Subcutaneous abdominal adipose tissue (tissue), 5 donors: ENCODE data around the gene WDR62.

Source experiments
- H3K27ac ChIP-seq: one replicate; pipeline ENCODE4 v1.7.0; 2013; ENCODE audit warnings: low read depth, mild to moderate bottlenecking, inconsistent platforms, low read length, moderate library complexity
- H3K27me3 ChIP-seq, 5 donors: one replicate each; pipeline ENCODE4 v1.7.0; 2013; ENCODE audit warnings: low read length in 5 of 5, inconsistent platforms in 1 of 5; ENCODE audit not compliant: control insufficient read depth in 5 of 5, insufficient read depth in 4 of 5
- H3K36me3 ChIP-seq, 5 donors: one replicate each; pipeline ENCODE4 v1.7.0; 2013; ENCODE audit warnings: low read length in 5 of 5; ENCODE audit not compliant: control insufficient read depth in 5 of 5, insufficient read depth in 5 of 5
- H3K4me1 ChIP-seq, 5 donors: one replicate each; pipeline ENCODE4 v1.7.0; 2013; ENCODE audit warnings: low read length in 5 of 5, mild to moderate bottlenecking in 3 of 5, moderate library complexity in 1 of 5; ENCODE audit not compliant: control insufficient read depth in 5 of 5, insufficient read depth in 5 of 5
- H3K4me3 ChIP-seq, 5 donors: one replicate each; pipeline ENCODE4 v1.7.0; 2013; ENCODE audit warnings: low read length in 5 of 5, low read depth in 1 of 5
- H3K9ac ChIP-seq, 5 donors: one replicate each; pipeline ENCODE4 v1.7.0; 2013; ENCODE audit warnings: low read length in 5 of 5, mild to moderate bottlenecking in 4 of 5, moderate library complexity in 3 of 5
- H3K9me3 ChIP-seq, 5 donors: one replicate each; pipeline ENCODE4 v1.7.0; 2013; ENCODE audit warnings: low read length in 5 of 5; ENCODE audit not compliant: control insufficient read depth in 5 of 5
- donor health status: healthy.
- donor health status: healthy.
- donor health status: healthy.
- donor health status: healthy.
- donor health status: healthy.

Gene WDR62

GRCh38 chr19:36108684-36109083, 54.0 kb downstream of the WDR62 start:
- Histone ChIP-seq H3K27ac (no peak overlapping the region), H3K9ac (no peak overlapping the region), H3K27me3 (no peaks in the 10 kb centered on the region), H3K9me3 (no peaks in the 10 kb centered on the region), H3K4me1 (peaks cover 0 to 4% (median 4%) of the 10 kb centered on the region in 5 donors), H3K4me3 (no peak overlapping the region), H3K36me3 (peaks cover 0 to 46% (median 23%) of the 10 kb centered on the region in 5 donors)

- Histone ChIP-seq H3K4me3 (no peak within 1 kb of the TSS), H3K9ac (peak within 1 kb of the TSS in 1 of 5 donors; percentile 30), H3K9me3 (no peaks in the 10 kb centered on the region), H3K27me3 (no peaks in the 10 kb centered on the region), H3K36me3 (peaks cover 0 to 41% (median 19%) of the 10 kb centered on the region in 5 donors), H3K27ac (no peak within 1 kb of the TSS), H3K4me1 (peaks cover 1 to 17% (median 15%) of the 10 kb centered on the region in 5 donors)
Measured at GRCh38 chr19:36110487-36111199, 55.9 kb downstream of the WDR62 start, which contains the start of gene OVOL3. Gene OVOL3, plus strand, starts transcription at chr19:36111143. Its CDS starts 60 bp downstream, at chr19:36111203.

GRCh38 chr19:36111200-36111539, 56.5 kb downstream of the WDR62 start:
- Histone ChIP-seq H3K4me3 (no peak overlapping the region), H3K9ac (peak overlapping the region in 1 of 5 donors; percentile 30), H3K9me3 (no peaks in the 10 kb centered on the region), H3K27ac (no peak overlapping the region), H3K36me3 (peaks cover 0 to 41% (median 19%) of the 10 kb centered on the region in 5 donors), H3K27me3 (no peaks in the 10 kb centered on the region), H3K4me1 (peaks cover 5 to 23% (median 20%) of the 10 kb centered on the region in 5 donors)

GRCh38 chr19:36112678-36113077, 58.0 kb downstream of the WDR62 start:
- Histone ChIP-seq H3K9me3 (no peaks in the 10 kb centered on the region), H3K27ac (no peak overlapping the region), H3K27me3 (no peaks in the 10 kb centered on the region), H3K4me1 (peaks cover 8 to 30% (median 23%) of the 10 kb centered on the region in 5 donors), H3K36me3 (peaks cover 0 to 34% (median 21%) of the 10 kb centered on the region in 5 donors), H3K9ac (no peak overlapping the region), H3K4me3 (no peak overlapping the region)

- Histone ChIP-seq H3K27me3 (no peaks in the 10 kb centered on the region), H3K9ac (peak overlapping the region in 1 of 5 donors; percentile 85), H3K27ac (no peak overlapping the region), H3K4me1 (peaks cover 8 to 30% (median 23%) of the 10 kb centered on the region in 5 donors), H3K9me3 (no peaks in the 10 kb centered on the region), H3K4me3 (peak overlapping the region in 3 of 5 donors; percentile 78 to 88 (median 81)), H3K36me3 (peaks cover 0 to 35% (median 25%) of the 10 kb centered on the region in 5 donors)
Measured at GRCh38 chr19:36113425-36113824, 58.7 kb downstream of the WDR62 start.

- Histone ChIP-seq H3K27me3 (no peaks in the 10 kb centered on the region), H3K9me3 (no peaks in the 10 kb centered on the region), H3K36me3 (peaks cover 0 to 42% (median 32%) of the 10 kb centered on the region in 5 donors), H3K4me3 (peak overlapping the region; percentile 78 to 92 (median 88)), H3K27ac (peak overlapping the region; percentile 84), H3K4me1 (peaks cover 8 to 30% (median 23%) of the 10 kb centered on the region in 5 donors), H3K9ac (peak overlapping the region; percentile 85 to 89 (median 86))
Measured at GRCh38 chr19:36113894-36114720, 59.4 kb downstream of the WDR62 start.

GRCh38 chr19:36114721-36115452, 60.2 kb downstream of the WDR62 start, which contains the start of gene POLR2I:
Gene POLR2I, minus strand, starts transcription at chr19:36114875. Its CDS starts 19 bp downstream, at chr19:36114856.
- Histone ChIP-seq H3K27ac (peak within 1 kb of the TSS; percentile 84), H3K27me3 (no peaks in the 10 kb centered on the region), H3K36me3 (peaks cover 0 to 47% (median 34%) of the 10 kb centered on the region in 5 donors), H3K9ac (peak within 1 kb of the TSS; percentile 85 to 89 (median 86)), H3K4me3 (peak within 1 kb of the TSS; percentile 78 to 92 (median 88)), H3K9me3 (no peaks in the 10 kb centered on the region), H3K4me1 (peaks cover 8 to 30% (median 23%) of the 10 kb centered on the region in 5 donors)

- H3K4me3 ChIP-seq = peak within 1 kb of the TSS; percentile 78 to 92 (median 88)
- peaks cover 0 to 49% (median 36%) of the 10 kb centered on the region in 5 donors for H3K36me3 ChIP-seq
- peaks cover 8 to 30% (median 23%) of the 10 kb centered on the region in 5 donors for H3K4me1 ChIP-seq
- peak within 1 kb of the TSS; percentile 84 for H3K27ac ChIP-seq
- no peaks in the 10 kb centered on the region for H3K27me3 ChIP-seq
- H3K9ac ChIP-seq = peak within 1 kb of the TSS; percentile 85 to 89 (median 86)
- H3K9me3 ChIP-seq = no peaks in the 10 kb centered on the region
Measured at GRCh38 chr19:36115453-36116343, 61.0 kb downstream of the WDR62 start, which contains the start of gene TBCB. Gene TBCB, plus strand, starts transcription at chr19:36115468. Its CDS starts 93 bp downstream, at chr19:36115561.

- peak overlapping the region; percentile 69 to 92 (median 87) for H3K4me3 ChIP-seq
- peak overlapping the region; percentile 46 for H3K27ac ChIP-seq
- H3K27me3 ChIP-seq = no peaks in the 10 kb centered on the region
- H3K9ac ChIP-seq = peak overlapping the region in 2 of 5 donors; percentile 57 to 69
- no peaks in the 10 kb centered on the region for H3K9me3 ChIP-seq
- H3K4me1 ChIP-seq = peaks cover 8 to 30% (median 23%) of the 10 kb centered on the region in 5 donors
- H3K36me3 ChIP-seq = peaks cover 0 to 47% (median 36%) of the 10 kb centered on the region in 5 donors
Measured at GRCh38 chr19:36116344-36116637, 61.6 kb downstream of the WDR62 start.
